IPS DF 6.9 (cell line): ENCODE data around the gene MZT1.

Source experiments
- DNase-seq: peaks from one replicate; pipeline ENCODE4 v3.0.0-alpha.2; 2013; ENCODE audit warnings: low read depth, low spot score
- H3K27ac ChIP-seq: one replicate; pipeline ENCODE4 v1.5.1; 2013; ENCODE audit warnings: low read length, control low read depth
- H3K27me3 ChIP-seq: 2 replicates; pipeline ENCODE4 v1.6.1; 2013; ENCODE audit warnings: mild to moderate bottlenecking, low read length; ENCODE audit not compliant: control insufficient read depth, insufficient read depth
- H3K36me3 ChIP-seq: 2 replicates; pipeline ENCODE4 v1.6.1; 2013; ENCODE audit warnings: low read length; ENCODE audit not compliant: control insufficient read depth, insufficient read depth
- H3K4me1 ChIP-seq: 2 replicates; pipeline ENCODE4 v1.6.1; 2013; ENCODE audit warnings: low read length; ENCODE audit not compliant: control insufficient read depth, insufficient read depth
- H3K4me3 ChIP-seq: 2 replicates; pipeline ENCODE4 v1.5.1; 2013; ENCODE audit warnings: mild to moderate bottlenecking, low read length
- H3K9me3 ChIP-seq: 2 replicates; pipeline ENCODE4 v1.6.1; 2013; ENCODE audit warnings: low read length, inconsistent platforms; ENCODE audit not compliant: control insufficient read depth, insufficient read depth
- WGBS: extraction: QIAGEN DNeasy Blood & Tissue Kit; methylation state at CpG from one replicate; pipeline ENCODE4 v1.1.7; 2013; ENCODE audit warnings: mixed read lengths, missing lambda C conversion rate; ENCODE audit not compliant: insufficient read length, insufficient coverage; 5-methylcytosine and 5-hydroxymethylcytosine counted together

MZT1 gene

GRCh38 chr13:72727417-72728289 lies at the start of gene MZT1, which contains the start of gene BORA:
TSS of gene MZT1 (minus strand) at chr13:72727629. CDS start at chr13:72727602, 27 bp downstream.
TSS of gene BORA (plus strand) at chr13:72727923. CDS start at chr13:72728941, 1,018 bp downstream.
- Histone ChIP-seq H3K27ac (no peak within 1 kb of the TSS), H3K4me3 (peak within 1 kb of the TSS; percentile 81; the same call in 1 of the 2 replicates), H3K4me1 (no peaks in the 10 kb centered on the region), H3K36me3 (no peaks in the 10 kb centered on the region), H3K27me3 (no peaks in the 10 kb centered on the region), H3K9me3 (no peaks in the 10 kb centered on the region)
- WGBS, result no CpG with 5 or more reads among the region's 71 CpGs
- DNase-seq, result peak; percentile 96

GRCh38 chr13:72774019-72774418 lies 46.6 kb upstream of the MZT1 start:
- Histone ChIP-seq H3K27ac (no peak overlapping the region), H3K4me1 (no peaks in the 10 kb centered on the region), H3K36me3 (peaks cover 7% of the 10 kb centered on the region; the same call in 1 of the 2 replicates), H3K4me3 (no peak overlapping the region), H3K9me3 (no peaks in the 10 kb centered on the region), H3K27me3 (no peaks in the 10 kb centered on the region)
- no peak for DNase-seq
- WGBS, result no CpG with 5 or more reads among the region's 2 CpGs

GRCh38 chr13:72763411-72763810 lies 36.0 kb upstream of the MZT1 start:
- WGBS, result no CpG with 5 or more reads among the region's 2 CpGs
- Histone ChIP-seq H3K4me1 (no peaks in the 10 kb centered on the region), H3K4me3 (no peak overlapping the region), H3K27ac (no peak overlapping the region), H3K36me3 (peaks cover 19% of the 10 kb centered on the region; the same call in 1 of the 2 replicates), H3K9me3 (no peaks in the 10 kb centered on the region), H3K27me3 (no peaks in the 10 kb centered on the region)
- DNase-seq, result no peak

- H3K36me3 ChIP-seq, result peaks cover 14% of the 10 kb centered on the region; the same call in 1 of the 2 replicates
- no peaks in the 10 kb centered on the region for H3K27me3 ChIP-seq
- no peaks in the 10 kb centered on the region for H3K4me1 ChIP-seq
- WGBS, result no CpG with 5 or more reads among the region's 3 CpGs
- no peaks in the 10 kb centered on the region for H3K9me3 ChIP-seq
- H3K27ac ChIP-seq, result no peak overlapping the region
- no peak overlapping the region for H3K4me3 ChIP-seq
- no peak for DNase-seq
Measured at GRCh38 chr13:72760189-72760588, 32.8 kb upstream of the MZT1 start.

GRCh38 chr13:72757792-72758535 lies 30.5 kb upstream of the MZT1 start:
- Histone ChIP-seq H3K9me3 (no peaks in the 10 kb centered on the region), H3K27ac (no peak overlapping the region), H3K27me3 (no peaks in the 10 kb centered on the region), H3K36me3 (peaks cover 16% of the 10 kb centered on the region; the same call in 1 of the 2 replicates), H3K4me3 (no peak overlapping the region), H3K4me1 (no peaks in the 10 kb centered on the region)
- no peak for DNase-seq
- WGBS, result no CpG with 5 or more reads among the region's 4 CpGs

- H3K27ac ChIP-seq, result no peak overlapping the region
- no CpG with 5 or more reads among the region's 6 CpGs for whole genome bisulfite sequencing
- H3K36me3 ChIP-seq, result peaks cover 7% of the 10 kb centered on the region; the same call in 1 of the 2 replicates
- no peak overlapping the region for H3K4me3 ChIP-seq
- no peaks in the 10 kb centered on the region for H3K27me3 ChIP-seq
- H3K9me3 ChIP-seq, result no peaks in the 10 kb centered on the region
- DNase-seq, result no peak
- no peaks in the 10 kb centered on the region for H3K4me1 ChIP-seq
Measured at GRCh38 chr13:72754111-72754510, 26.7 kb upstream of the MZT1 start.

- Histone ChIP-seq H3K27ac (no peak overlapping the region), H3K9me3 (no peaks in the 10 kb centered on the region), H3K27me3 (no peaks in the 10 kb centered on the region), H3K36me3 (peaks cover 8% of the 10 kb centered on the region; the same call in 1 of the 2 replicates), H3K4me1 (no peaks in the 10 kb centered on the region), H3K4me3 (no peak overlapping the region)
- no peak for DNase-seq
Measured at GRCh38 chr13:72751220-72751619, 23.8 kb upstream of the MZT1 start.

- no peak for DNase-seq
- Histone ChIP-seq H3K9me3 (no peaks in the 10 kb centered on the region), H3K36me3 (peaks cover 10% of the 10 kb centered on the region; the same call in 1 of the 2 replicates), H3K27me3 (no peaks in the 10 kb centered on the region), H3K4me3 (no peak overlapping the region), H3K4me1 (no peaks in the 10 kb centered on the region), H3K27ac (no peak overlapping the region)
- no CpG with 5 or more reads among the region's 1 CpG for WGBS
Measured at GRCh38 chr13:72745260-72745659, 17.8 kb upstream of the MZT1 start.

GRCh38 chr13:72740015-72740414 lies 12.6 kb upstream of the MZT1 start:
- no peaks in the 10 kb centered on the region for H3K4me1 ChIP-seq
- no peaks in the 10 kb centered on the region for H3K9me3 ChIP-seq
- H3K27ac ChIP-seq, result no peak overlapping the region
- H3K27me3 ChIP-seq, result no peaks in the 10 kb centered on the region
- WGBS, result no CpG with 5 or more reads among the region's 1 CpG
- H3K4me3 ChIP-seq, result no peak overlapping the region
- DNase-seq, result no peak
- peaks cover 6% of the 10 kb centered on the region for H3K36me3 ChIP-seq

GRCh38 chr13:72737033-72737432 lies 9.6 kb upstream of the MZT1 start:
- no peak for DNase-seq
- Histone ChIP-seq H3K27me3 (no peaks in the 10 kb centered on the region), H3K9me3 (no peaks in the 10 kb centered on the region), H3K4me1 (no peaks in the 10 kb centered on the region), H3K36me3 (peaks cover 7% of the 10 kb centered on the region), H3K27ac (no peak overlapping the region), H3K4me3 (no peak overlapping the region)
- WGBS, result no CpG with 5 or more reads among the region's 3 CpGs
